Osteocyte (in vitro differentiated cells): Measurements from ENCODE around the gene XYLT1. TPM values are rescaled to one million over a fixed set of nuclear protein-coding genes. Genes with fewer than 3 reads are reported as not detected.

Experiments
- DNase-seq: peaks from one replicate; pipeline ENCODE4 v3.0.0; 2021; ENCODE audit warnings: mixed read lengths; ENCODE audit not compliant: unreplicated experiment; ENCODE audit errors: extremely low spot score
- H3K27ac Mint-ChIP-seq: one replicate; pipeline ENCODE4 v1.8.0; 2021; ENCODE audit warnings: mild to moderate bottlenecking, mixed read lengths; ENCODE audit not compliant: unreplicated experiment
- H3K27me3 Mint-ChIP-seq: one replicate; pipeline ENCODE4 v1.8.0; 2021; ENCODE audit warnings: mixed read lengths; ENCODE audit not compliant: unreplicated experiment
- H3K36me3 Mint-ChIP-seq: one replicate; pipeline ENCODE4 v1.8.0; 2021; ENCODE audit warnings: mixed read lengths; ENCODE audit not compliant: unreplicated experiment
- H3K4me1 Mint-ChIP-seq: one replicate; pipeline ENCODE4 v1.8.0; 2021; ENCODE audit warnings: mixed read lengths; ENCODE audit not compliant: unreplicated experiment
- H3K4me3 Mint-ChIP-seq: one replicate; pipeline ENCODE4 v1.8.0; 2021; ENCODE audit warnings: mild to moderate bottlenecking, moderate library complexity, mixed read lengths; ENCODE audit not compliant: unreplicated experiment
- H3K9me3 Mint-ChIP-seq: one replicate; pipeline ENCODE4 v1.8.0; 2021; ENCODE audit warnings: mixed read lengths; ENCODE audit not compliant: unreplicated experiment
- CTCF ChIP-seq: fragments of 200-600 bp; sonication (generic); IDR thresholded peaks from 2 replicates; pipeline ENCODE4 v1.5.0; 2021; ENCODE audit warnings: antibody characterized with exemption, mild to moderate bottlenecking, moderate library complexity
- total RNA-seq: library from RNA; stranded (reverse); gene quantifications from 2 replicates; pipeline ENCODE4 v1.2.1, GENCODE V29; 2021

XYLT1 gene
- total RNA-seq, 1 donor from 2014 or later = 11.1 TPM

GRCh38 chr16:17076092-17076754, 394.5 kb downstream of the XYLT1 start:
- Mint-ChIP-seq H3K36me3 (no peaks in the 10 kb centered on the region), H3K4me3 (no peak overlapping the region), H3K27me3 (no peaks in the 10 kb centered on the region), H3K9me3 (no peaks in the 10 kb centered on the region), H3K4me1 (no peaks in the 10 kb centered on the region), H3K27ac (no peak overlapping the region)
- no peak for DNase-seq
- TF ChIP-seq CTCF = no peak

GRCh38 chr16:17072104-17072503, 398.7 kb downstream of the XYLT1 start:
- H3K27me3 Mint-ChIP-seq = no peaks in the 10 kb centered on the region
- no peaks in the 10 kb centered on the region for H3K9me3 Mint-ChIP-seq
- H3K4me3 Mint-ChIP-seq = no peak overlapping the region
- H3K4me1 Mint-ChIP-seq = no peaks in the 10 kb centered on the region
- no peak for DNase-seq
- TF ChIP-seq CTCF = no peak
- H3K36me3 Mint-ChIP-seq = no peaks in the 10 kb centered on the region
- no peak overlapping the region for H3K27ac Mint-ChIP-seq

- Mint-ChIP-seq H3K27ac (no peak overlapping the region), H3K9me3 (no peaks in the 10 kb centered on the region), H3K4me1 (no peaks in the 10 kb centered on the region), H3K36me3 (no peaks in the 10 kb centered on the region), H3K4me3 (no peak overlapping the region), H3K27me3 (no peaks in the 10 kb centered on the region)
- TF ChIP-seq CTCF = no peak
- no peak for DNase-seq
Measured at GRCh38 chr16:17070882-17071592, 399.7 kb downstream of the XYLT1 start.

GRCh38 chr16:17069681-17070080, 401.1 kb downstream of the XYLT1 start:
- no peak overlapping the region for H3K27ac Mint-ChIP-seq
- no peak for DNase-seq
- no peaks in the 10 kb centered on the region for H3K36me3 Mint-ChIP-seq
- TF ChIP-seq CTCF = no peak
- H3K4me1 Mint-ChIP-seq = no peaks in the 10 kb centered on the region
- no peaks in the 10 kb centered on the region for H3K9me3 Mint-ChIP-seq
- no peak overlapping the region for H3K4me3 Mint-ChIP-seq
- H3K27me3 Mint-ChIP-seq = no peaks in the 10 kb centered on the region

GRCh38 chr16:17068524-17068923, 402.2 kb downstream of the XYLT1 start:
- H3K4me3 Mint-ChIP-seq = no peak overlapping the region
- H3K36me3 Mint-ChIP-seq = no peaks in the 10 kb centered on the region
- DNase-seq = no peak
- no peak overlapping the region for H3K27ac Mint-ChIP-seq
- TF ChIP-seq CTCF = no peak
- no peaks in the 10 kb centered on the region for H3K9me3 Mint-ChIP-seq
- H3K4me1 Mint-ChIP-seq = no peaks in the 10 kb centered on the region
- H3K27me3 Mint-ChIP-seq = no peaks in the 10 kb centered on the region
